ENCODE measurements around the gene P4HA3.

Gene P4HA3

DNA sequence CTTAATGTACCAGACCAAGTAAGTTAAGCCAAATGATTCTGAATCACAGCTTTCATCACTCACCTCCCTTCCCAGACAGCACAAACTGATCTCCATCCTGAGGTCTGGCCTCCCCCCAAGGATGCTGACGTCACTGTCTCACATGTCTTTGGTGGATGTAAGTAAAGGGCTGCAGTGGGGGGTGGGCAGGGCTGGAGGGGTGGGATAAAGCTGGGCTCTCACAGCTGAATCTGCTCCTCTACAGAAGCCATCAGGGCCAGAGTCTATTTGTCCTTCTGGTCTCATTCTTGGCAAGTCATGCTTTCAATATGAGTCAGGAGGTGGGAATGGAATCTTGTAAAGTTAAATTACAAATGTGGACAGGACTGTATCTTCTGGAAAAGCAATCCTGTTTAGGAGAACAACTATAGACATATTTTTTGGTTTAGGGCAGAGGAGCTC is 32.7 kb downstream of the P4HA3 start:
- H2AFZ ChIP-seq (ENCODE audit: low read depth, low read length): no peak overlapping the region

DNA sequence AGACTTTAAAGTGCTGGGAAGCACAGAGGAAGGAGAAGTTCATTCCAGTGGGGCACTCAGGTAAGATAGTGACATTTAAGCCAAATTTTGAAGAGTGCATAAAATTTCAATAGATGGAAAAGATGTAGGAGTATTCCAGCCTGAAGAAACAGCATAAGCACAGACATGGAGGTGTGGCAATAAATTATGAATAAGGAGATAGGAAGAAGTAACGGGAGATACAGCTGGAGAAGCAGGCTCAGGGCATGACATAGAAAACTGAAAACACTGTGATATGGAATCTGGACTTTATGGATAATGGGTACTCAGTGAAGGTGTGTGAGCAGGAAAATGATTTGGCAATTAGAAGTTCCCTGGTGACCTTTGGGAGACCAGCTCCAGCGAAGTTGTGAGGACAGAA is 33.3 kb downstream of the P4HA3 start:
- H3K36me3 ChIP-seq (replicated peaks; ENCODE audit: low read depth, low read length): no peaks in the 10 kb centered on the region
- H2AFZ ChIP-seq (ENCODE audit: low read depth, low read length): no peak overlapping the region
- H3K9me3 ChIP-seq (ENCODE audit: insufficient read depth, low read length): no peaks in the 10 kb centered on the region
- TF ChIP-seq, protein P1, sequence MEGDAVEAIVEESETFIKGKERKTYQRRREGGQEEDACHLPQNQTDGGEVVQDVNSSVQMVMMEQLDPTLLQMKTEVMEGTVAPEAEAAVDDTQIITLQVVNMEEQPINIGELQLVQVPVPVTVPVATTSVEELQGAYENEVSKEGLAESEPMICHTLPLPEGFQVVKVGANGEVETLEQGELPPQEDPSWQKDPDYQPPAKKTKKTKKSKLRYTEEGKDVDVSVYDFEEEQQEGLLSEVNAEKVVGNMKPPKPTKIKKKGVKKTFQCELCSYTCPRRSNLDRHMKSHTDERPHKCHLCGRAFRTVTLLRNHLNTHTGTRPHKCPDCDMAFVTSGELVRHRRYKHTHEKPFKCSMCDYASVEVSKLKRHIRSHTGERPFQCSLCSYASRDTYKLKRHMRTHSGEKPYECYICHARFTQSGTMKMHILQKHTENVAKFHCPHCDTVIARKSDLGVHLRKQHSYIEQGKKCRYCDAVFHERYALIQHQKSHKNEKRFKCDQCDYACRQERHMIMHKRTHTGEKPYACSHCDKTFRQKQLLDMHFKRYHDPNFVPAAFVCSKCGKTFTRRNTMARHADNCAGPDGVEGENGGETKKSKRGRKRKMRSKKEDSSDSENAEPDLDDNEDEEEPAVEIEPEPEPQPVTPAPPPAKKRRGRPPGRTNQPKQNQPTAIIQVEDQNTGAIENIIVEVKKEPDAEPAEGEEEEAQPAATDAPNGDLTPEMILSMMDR (IDR thresholded peaks at IDR 0.05; ENCODE audit: low read depth, low read length): no peak
- no peak for TF ChIP-seq EZH2phosphoT487 (IDR thresholded peaks at IDR 0.05; ENCODE audit: low read depth)
- no peak overlapping the region for H3K4me3 ChIP-seq (ENCODE audit: low read length)
- no peak overlapping the region for H3K9ac ChIP-seq (ENCODE audit: low read length)
- H3K4me1 ChIP-seq (ENCODE audit: low read length): no peaks in the 10 kb centered on the region
- H3K27ac ChIP-seq (ENCODE audit: low read length): no peak overlapping the region
- H3K79me2 ChIP-seq (ENCODE audit: low read length): no peaks in the 10 kb centered on the region
- H4K20me1 ChIP-seq (ENCODE audit: insufficient read depth, low read length): no peaks in the 10 kb centered on the region
- H3K27me3 ChIP-seq (ENCODE audit: low read depth, low read length): peaks cover 11% of the 10 kb centered on the region; the same call in 1 of the 2 replicates
- H3K4me2 ChIP-seq (ENCODE audit: low read length): no peak overlapping the region

More for the DNA sequence above, 32.7 kb downstream of the P4HA3 start:
- no peak for TF ChIP-seq EZH2phosphoT487 (IDR thresholded peaks at IDR 0.05; ENCODE audit: low read depth)
- TF ChIP-seq, protein P1 (IDR thresholded peaks at IDR 0.05; ENCODE audit: low read depth, low read length): no peak
- Histone ChIP-seq H3K4me3 (ENCODE audit: low read length) (no peak overlapping the region), H3K9ac (ENCODE audit: low read length) (no peak overlapping the region), H3K27me3 (ENCODE audit: low read depth, low read length) (peaks cover 7% of the 10 kb centered on the region; the same call in 1 of the 2 replicates), H4K20me1 (ENCODE audit: insufficient read depth, low read length) (no peaks in the 10 kb centered on the region), H3K79me2 (ENCODE audit: low read length) (no peaks in the 10 kb centered on the region), H3K36me3 (replicated peaks; ENCODE audit: low read depth, low read length) (no peaks in the 10 kb centered on the region), H3K4me2 (ENCODE audit: low read length) (no peak overlapping the region), H3K4me1 (ENCODE audit: low read length) (no peaks in the 10 kb centered on the region), H3K9me3 (ENCODE audit: insufficient read depth, low read length) (no peaks in the 10 kb centered on the region), H3K27ac (ENCODE audit: low read length) (no peak overlapping the region)

DNA sequence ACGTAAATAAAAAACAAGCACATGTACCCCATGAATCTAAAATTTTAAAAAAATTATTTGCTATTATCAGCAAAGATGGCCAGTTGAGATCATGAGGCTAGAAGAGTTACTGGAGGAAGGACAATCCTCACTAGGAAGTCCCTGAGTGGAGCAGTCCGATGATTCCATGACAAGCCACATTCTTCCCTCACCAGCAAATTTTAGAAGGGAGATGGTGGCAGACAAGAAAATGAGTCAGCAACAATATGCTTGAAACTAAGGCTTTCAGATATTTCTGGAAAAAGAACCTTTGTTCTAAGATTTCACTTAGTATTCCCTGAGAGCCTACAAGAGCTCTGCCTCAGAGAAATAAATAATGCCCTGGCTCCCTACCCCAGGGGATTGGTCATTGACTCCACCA is 34.9 kb downstream of the P4HA3 start:
- H3K9me3 ChIP-seq (ENCODE audit: insufficient read depth, low read length): no peaks in the 10 kb centered on the region
- no peak overlapping the region for H3K9ac ChIP-seq (ENCODE audit: low read length)
- TF ChIP-seq, protein P1 (IDR thresholded peaks at IDR 0.05; ENCODE audit: low read depth, low read length): no peak
- no peak for TF ChIP-seq EZH2phosphoT487 (IDR thresholded peaks at IDR 0.05; ENCODE audit: low read depth)
- no peak overlapping the region for H3K27ac ChIP-seq (ENCODE audit: low read length)
- H3K36me3 ChIP-seq (replicated peaks; ENCODE audit: low read depth, low read length): no peaks in the 10 kb centered on the region
- H3K4me2 ChIP-seq (ENCODE audit: low read length): no peak overlapping the region
- H2AFZ ChIP-seq (ENCODE audit: low read depth, low read length): no peak overlapping the region
- no peaks in the 10 kb centered on the region for H3K79me2 ChIP-seq (ENCODE audit: low read length)
- H4K20me1 ChIP-seq (ENCODE audit: insufficient read depth, low read length): no peaks in the 10 kb centered on the region
- H3K27me3 ChIP-seq (ENCODE audit: low read depth, low read length): peaks cover 22% of the 10 kb centered on the region
- no peak overlapping the region for H3K4me3 ChIP-seq (ENCODE audit: low read length)
- no peaks in the 10 kb centered on the region for H3K4me1 ChIP-seq (ENCODE audit: low read length)

- TF ChIP-seq, protein P1 (IDR thresholded peaks at IDR 0.05; ENCODE audit: low read depth, low read length): no peak
- no peak for TF ChIP-seq EZH2phosphoT487 (IDR thresholded peaks at IDR 0.05; ENCODE audit: low read depth)
These were observed 39.2 kb downstream of the P4HA3 start for GRCh38 chr11:74272276-74272675.

More at GRCh38 chr11:74272276-74272675, 39.2 kb downstream of the P4HA3 start:
- no peaks in the 10 kb centered on the region for H3K9me3 ChIP-seq (ENCODE audit: insufficient read depth, low read length)
- H3K36me3 ChIP-seq (replicated peaks; ENCODE audit: low read depth, low read length): no peaks in the 10 kb centered on the region
- no peaks in the 10 kb centered on the region for H4K20me1 ChIP-seq (ENCODE audit: insufficient read depth, low read length)
- no peak overlapping the region for H3K4me3 ChIP-seq (ENCODE audit: low read length)
- H3K4me1 ChIP-seq (ENCODE audit: low read length): no peaks in the 10 kb centered on the region
- H2AFZ ChIP-seq (ENCODE audit: low read depth, low read length): no peak overlapping the region
- peaks cover 52% of the 10 kb centered on the region for H3K27me3 ChIP-seq (ENCODE audit: low read depth, low read length)
- H3K4me2 ChIP-seq (ENCODE audit: low read length): no peak overlapping the region
- no peak overlapping the region for H3K27ac ChIP-seq (ENCODE audit: low read length)
- no peaks in the 10 kb centered on the region for H3K79me2 ChIP-seq (ENCODE audit: low read length)
- no peak overlapping the region for H3K9ac ChIP-seq (ENCODE audit: low read length)

Measured in OCI-LY3 (cell line).